ENCODE measurements around the gene NCKAP5L. TPM values are rescaled to one million over a fixed set of nuclear protein-coding genes. Genes with fewer than 3 reads are reported as not detected.

The NCKAP5L gene, protein sequence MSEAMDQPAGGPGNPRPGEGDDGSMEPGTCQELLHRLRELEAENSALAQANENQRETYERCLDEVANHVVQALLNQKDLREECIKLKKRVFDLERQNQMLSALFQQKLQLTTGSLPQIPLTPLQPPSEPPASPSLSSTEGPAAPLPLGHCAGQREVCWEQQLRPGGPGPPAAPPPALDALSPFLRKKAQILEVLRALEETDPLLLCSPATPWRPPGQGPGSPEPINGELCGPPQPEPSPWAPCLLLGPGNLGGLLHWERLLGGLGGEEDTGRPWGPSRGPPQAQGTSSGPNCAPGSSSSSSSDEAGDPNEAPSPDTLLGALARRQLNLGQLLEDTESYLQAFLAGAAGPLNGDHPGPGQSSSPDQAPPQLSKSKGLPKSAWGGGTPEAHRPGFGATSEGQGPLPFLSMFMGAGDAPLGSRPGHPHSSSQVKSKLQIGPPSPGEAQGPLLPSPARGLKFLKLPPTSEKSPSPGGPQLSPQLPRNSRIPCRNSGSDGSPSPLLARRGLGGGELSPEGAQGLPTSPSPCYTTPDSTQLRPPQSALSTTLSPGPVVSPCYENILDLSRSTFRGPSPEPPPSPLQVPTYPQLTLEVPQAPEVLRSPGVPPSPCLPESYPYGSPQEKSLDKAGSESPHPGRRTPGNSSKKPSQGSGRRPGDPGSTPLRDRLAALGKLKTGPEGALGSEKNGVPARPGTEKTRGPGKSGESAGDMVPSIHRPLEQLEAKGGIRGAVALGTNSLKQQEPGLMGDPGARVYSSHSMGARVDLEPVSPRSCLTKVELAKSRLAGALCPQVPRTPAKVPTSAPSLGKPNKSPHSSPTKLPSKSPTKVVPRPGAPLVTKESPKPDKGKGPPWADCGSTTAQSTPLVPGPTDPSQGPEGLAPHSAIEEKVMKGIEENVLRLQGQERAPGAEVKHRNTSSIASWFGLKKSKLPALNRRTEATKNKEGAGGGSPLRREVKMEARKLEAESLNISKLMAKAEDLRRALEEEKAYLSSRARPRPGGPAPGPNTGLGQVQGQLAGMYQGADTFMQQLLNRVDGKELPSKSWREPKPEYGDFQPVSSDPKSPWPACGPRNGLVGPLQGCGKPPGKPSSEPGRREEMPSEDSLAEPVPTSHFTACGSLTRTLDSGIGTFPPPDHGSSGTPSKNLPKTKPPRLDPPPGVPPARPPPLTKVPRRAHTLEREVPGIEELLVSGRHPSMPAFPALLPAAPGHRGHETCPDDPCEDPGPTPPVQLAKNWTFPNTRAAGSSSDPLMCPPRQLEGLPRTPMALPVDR (N-terminal part only)
- total RNA-seq (2022; extraction: Qiagen RNA extraction; ENCODE audit: low read depth), result 6.1 to 8.6 TPM (median 6.9 TPM) in 5 replicates

DNA sequence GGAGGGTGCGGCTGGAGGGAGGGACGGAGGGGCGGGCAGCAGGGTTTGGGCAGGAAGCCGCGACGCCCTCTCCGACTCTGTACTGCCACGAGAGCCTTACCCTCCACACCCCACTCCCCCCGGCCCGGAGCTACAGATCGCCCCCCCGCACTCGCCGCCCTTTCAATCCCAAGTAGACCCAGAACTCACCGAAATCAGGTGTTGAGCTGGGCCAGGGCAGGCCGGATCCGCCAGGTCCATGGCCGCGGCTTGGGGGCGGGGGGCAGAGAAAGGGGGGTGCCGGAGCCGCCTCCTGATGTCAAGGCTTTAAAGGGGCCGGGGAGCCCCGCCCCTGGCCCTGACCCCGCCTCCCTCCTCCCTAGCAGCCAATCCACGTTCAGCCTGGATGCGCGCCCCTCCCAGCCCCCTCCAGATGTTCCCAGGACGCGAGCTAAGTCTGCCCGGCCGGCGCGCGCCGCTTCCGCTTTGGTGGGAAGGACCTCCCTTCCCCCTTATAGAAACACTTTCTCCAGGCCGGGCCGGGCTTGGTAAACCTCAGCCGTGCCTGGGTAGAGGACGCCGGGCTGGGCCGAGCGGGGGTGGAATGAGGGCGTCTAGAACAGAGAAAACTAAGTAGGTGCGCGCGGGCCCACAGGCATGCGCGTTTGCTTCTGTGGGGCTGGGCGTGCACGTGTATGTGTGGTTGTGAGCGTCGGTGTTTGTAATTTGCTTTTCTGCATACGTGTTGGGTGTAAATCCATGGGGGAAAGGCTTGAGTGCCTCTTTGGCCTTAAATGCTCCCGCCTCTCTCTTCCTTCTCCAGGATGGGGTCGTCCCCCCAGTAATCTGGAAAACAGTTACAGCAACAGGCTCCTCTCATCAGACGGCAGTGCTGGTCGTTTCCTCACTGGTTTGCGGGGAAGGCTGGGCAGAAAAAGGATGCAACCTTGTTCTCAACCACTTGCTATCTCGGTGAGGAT lies at the start of gene NCKAP5L:
Gene NCKAP5L (minus strand): TSS at position 281 of the 959 bp plus-strand sequence. CDS start 24,369 bp downstream, outside the sequence.

DNA sequence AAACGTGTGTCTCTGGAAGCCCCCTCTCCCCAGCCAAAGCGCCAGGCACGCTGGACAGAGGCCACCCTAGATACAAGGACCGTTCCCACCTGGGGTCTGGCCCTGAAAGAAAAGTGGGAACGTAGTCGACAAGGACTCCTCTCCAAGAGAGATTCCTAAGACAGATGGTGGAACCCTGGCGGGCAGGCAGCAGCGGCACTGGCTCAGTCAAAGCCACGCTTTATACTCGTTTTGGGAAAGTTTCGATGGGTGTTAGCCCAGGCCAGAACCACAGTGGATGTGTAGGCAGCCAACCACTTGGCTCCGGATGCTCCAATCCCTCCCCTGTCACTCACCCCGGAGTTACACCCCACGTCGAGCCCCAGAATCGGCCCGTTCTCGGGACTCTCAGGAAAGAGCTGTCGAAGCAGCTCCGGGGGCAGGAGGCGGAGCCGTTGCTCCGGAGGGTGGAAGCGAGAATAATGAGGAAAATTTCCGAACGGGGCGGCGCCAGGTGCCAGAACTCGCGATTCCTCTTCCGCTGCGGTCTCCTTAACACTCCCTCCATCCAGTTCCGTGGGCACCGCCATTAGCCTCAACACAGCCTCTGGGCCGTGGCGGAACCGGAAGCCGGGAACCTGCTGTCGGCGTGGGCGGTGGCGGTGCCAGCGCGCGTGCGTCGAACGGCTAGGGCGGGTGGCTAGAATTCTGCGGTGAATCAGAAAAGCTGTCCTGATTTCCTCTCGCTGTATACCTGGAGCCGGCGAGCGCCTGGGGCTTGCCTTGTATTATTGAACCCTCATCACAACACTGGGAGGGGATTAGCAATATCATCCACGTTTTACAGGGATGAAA lies 14.5 kb upstream of the NCKAP5L start, which contains the start of gene BCDIN3D:
Gene BCDIN3D (minus strand): TSS at position 588 of the 834 bp plus-strand sequence. CDS start 19 bp downstream, at position 569.

Other genes with a start within 250 kb of the NCKAP5L start
- 0.08 to 0.27 TPM (median 0.16 TPM) in 5 replicates for gene FAM186B, start 222.8 kb downstream of the NCKAP5L start, total RNA-seq (2022; extraction: Qiagen RNA extraction; ENCODE audit: low read depth)
- 4.7 to 8.6 TPM (median 6.7 TPM) in 5 replicates for gene PRPF40B, start 204.9 kb downstream of the NCKAP5L start, total RNA-seq (2022; extraction: Qiagen RNA extraction; ENCODE audit: low read depth)
- 1.3 to 2.1 TPM (median 2.0 TPM) in 5 replicates for gene FMNL3, start 121.0 kb downstream of the NCKAP5L start, total RNA-seq (2022; extraction: Qiagen RNA extraction; ENCODE audit: low read depth)
- 394 to 497 TPM (median 481 TPM) in 5 replicates for gene TMBIM6, start 86.9 kb downstream of the NCKAP5L start, total RNA-seq (2022; extraction: Qiagen RNA extraction; ENCODE audit: low read depth)
- gene BCDIN3D, start 14.7 kb upstream of the NCKAP5L start, total RNA-seq (2022; extraction: Qiagen RNA extraction; ENCODE audit: low read depth), result 3.6 to 4.7 TPM (median 4.3 TPM) in 5 replicates
- gene FAIM2, start 75.5 kb upstream of the NCKAP5L start, total RNA-seq (2022; extraction: Qiagen RNA extraction; ENCODE audit: low read depth), result not detected in 5 replicates
- not detected in 5 replicates for gene AQP2, start 122.3 kb upstream of the NCKAP5L start, total RNA-seq (2022; extraction: Qiagen RNA extraction; ENCODE audit: low read depth)
- gene AQP5, start 133.5 kb upstream of the NCKAP5L start, total RNA-seq (2022; extraction: Qiagen RNA extraction; ENCODE audit: low read depth), result not detected in 5 replicates
- gene AQP6, start 144.5 kb upstream of the NCKAP5L start, total RNA-seq (2022; extraction: Qiagen RNA extraction; ENCODE audit: low read depth), result not detected in 5 replicates
- gene RACGAP1, start 197.1 kb upstream of the NCKAP5L start, total RNA-seq (2022; extraction: Qiagen RNA extraction; ENCODE audit: low read depth), result 71.1 to 89.0 TPM (median 77.0 TPM) in 5 replicates
- 4.8 to 6.5 TPM (median 5.9 TPM) in 5 replicates for gene ASIC1, start 229.2 kb upstream of the NCKAP5L start, total RNA-seq (2022; extraction: Qiagen RNA extraction; ENCODE audit: low read depth)